GM19324 (cell line): ENCODE data around the gene WWC2.

Source experiments
- ATAC-seq: cut with Tn5 transposase; IDR thresholded peaks from one replicate; pipeline ENCODE4 v1.9.1; 2021; ENCODE audit warnings: mild to moderate bottlenecking, moderate library complexity; ENCODE audit not compliant: unreplicated experiment, low FRiP score

Gene WWC2

DNA sequence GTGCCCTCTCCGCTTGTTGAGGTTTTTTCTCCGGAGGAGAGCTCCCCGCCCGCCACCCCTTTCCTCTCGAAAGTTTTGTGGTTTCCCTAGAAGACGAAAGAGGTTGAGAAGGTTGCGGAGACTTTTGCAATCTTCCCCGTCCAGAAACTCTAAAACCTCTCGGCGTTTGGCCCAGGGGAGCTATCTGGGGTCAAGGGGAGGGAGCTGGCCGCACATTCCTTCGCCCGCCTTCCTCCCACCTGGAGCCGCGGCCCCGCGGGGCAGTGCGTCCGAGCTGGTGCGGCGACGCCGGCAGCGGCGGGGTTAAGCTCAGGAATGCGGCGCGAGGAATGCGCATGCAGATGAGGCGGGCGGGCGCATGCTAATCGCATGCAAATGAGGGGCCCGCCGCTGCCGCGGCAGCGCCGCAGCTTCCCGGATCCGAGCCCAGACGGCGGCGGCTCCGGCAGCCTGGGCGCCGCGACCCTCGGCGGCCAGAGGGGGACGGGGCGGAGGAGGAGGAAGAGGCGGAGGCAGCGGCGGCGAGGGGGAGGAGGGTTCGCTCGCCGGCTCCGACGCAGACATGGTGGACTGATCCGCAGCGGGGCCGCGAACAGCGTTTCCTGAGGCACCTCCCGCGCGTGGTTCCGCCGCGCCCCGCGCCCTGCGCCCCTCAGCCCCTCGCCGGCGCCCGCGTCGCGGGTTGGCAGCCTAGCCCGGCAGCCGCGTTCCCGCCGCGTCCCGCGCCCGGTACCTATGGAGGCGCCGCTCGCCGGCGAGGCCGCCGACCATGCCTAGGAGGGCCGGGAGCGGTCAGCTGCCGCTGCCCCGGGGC lies at the start of gene WWC2:
Gene WWC2 (plus strand): TSS at position 535 of the 814 bp plus-strand sequence. CDS start 235 bp downstream, at position 770.
- peak; percentile 45 for ATAC-seq

GRCh38 chr4:183053681-183054080 lies 45.4 kb upstream of the WWC2 start:
- no peak for ATAC-seq

DNA sequence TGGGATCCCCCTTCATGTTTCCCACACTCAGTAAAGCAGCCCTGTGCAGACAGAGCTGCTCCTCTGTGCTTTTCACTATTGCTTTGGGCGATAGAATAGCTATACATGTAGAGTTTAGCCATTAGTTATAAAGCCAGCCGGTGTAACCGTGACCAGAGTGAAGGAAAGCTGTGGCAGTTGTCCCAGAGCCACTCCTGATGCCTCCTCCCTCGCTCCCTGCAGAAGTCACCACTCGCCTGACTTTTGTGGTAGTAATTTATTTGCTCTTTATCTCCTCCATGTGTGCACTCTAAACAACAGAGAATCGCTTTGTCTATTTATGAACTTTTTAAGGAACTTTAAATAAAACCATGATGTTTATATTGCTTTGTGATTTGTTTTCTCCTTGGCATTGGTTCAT lies 41.8 kb upstream of the WWC2 start:
- ATAC-seq = no peak

- ATAC-seq = no peak
Measured at GRCh38 chr4:183059797-183060196, 39.3 kb upstream of the WWC2 start.

DNA sequence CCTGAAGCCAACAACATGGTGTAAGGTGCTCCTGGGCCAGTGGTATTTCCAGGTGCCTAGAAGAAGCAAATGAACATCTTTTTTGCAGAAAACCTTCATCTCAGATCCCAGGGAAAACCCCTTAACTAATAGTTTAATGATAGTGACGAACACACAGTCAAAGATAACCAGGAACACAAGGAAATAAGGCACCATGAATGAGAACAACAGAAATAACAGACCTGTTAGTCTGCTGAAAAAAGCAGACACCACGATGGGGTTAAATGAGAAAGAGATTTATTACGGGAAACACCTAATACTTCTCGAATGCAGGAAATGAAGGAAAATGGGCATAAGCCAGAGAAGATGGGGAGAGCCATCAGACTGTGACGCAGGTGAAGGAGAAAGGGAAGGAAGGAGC lies 30.6 kb upstream of the WWC2 start:
- ATAC-seq = no peak

- ATAC-seq = no peak
Measured at GRCh38 chr4:183071222-183071621, 27.8 kb upstream of the WWC2 start.

DNA sequence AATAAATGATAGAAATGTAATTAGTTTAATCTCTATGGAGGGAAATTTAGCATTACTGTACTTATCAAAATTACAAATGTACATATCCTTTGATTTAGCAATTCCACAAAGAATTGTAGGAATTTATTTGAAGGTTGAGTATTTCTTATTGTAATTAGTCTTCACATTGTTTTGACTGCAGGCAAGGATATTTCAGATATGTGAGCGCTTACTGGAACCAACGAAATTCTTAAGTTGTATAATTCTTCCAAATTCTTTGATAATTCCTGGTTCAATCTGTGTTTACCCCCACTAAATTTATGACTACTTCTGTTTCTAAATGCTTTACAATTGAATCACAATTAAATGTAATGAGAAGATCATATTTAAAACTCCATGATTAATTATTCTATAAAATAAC lies 26.9 kb upstream of the WWC2 start:
- no peak for ATAC-seq

- ATAC-seq = no peak
Measured at GRCh38 chr4:183073838-183074145, 25.3 kb upstream of the WWC2 start.

- no peak for ATAC-seq
Measured at GRCh38 chr4:183074288-183074990, 24.6 kb upstream of the WWC2 start.

DNA sequence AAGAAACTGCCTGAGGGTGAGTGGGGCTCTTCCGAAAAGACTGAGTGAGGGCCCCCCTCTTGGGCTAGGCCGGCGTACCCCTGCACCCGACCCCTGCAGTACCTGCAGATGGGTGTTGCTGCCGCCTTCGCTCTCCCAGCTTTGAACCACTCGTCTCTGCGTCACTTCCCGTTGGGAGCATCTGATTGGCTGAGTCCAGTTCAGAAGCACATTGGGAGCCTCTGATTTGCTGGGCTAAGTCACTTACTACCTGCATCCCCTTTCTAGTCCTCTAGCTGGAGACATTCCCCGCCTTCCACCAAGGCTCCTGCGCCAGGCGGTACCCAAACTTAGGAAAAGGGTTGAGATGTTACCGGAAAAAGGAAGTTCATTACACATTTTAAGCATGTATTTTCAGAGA lies 20.4 kb upstream of the WWC2 start:
- no peak for ATAC-seq

DNA sequence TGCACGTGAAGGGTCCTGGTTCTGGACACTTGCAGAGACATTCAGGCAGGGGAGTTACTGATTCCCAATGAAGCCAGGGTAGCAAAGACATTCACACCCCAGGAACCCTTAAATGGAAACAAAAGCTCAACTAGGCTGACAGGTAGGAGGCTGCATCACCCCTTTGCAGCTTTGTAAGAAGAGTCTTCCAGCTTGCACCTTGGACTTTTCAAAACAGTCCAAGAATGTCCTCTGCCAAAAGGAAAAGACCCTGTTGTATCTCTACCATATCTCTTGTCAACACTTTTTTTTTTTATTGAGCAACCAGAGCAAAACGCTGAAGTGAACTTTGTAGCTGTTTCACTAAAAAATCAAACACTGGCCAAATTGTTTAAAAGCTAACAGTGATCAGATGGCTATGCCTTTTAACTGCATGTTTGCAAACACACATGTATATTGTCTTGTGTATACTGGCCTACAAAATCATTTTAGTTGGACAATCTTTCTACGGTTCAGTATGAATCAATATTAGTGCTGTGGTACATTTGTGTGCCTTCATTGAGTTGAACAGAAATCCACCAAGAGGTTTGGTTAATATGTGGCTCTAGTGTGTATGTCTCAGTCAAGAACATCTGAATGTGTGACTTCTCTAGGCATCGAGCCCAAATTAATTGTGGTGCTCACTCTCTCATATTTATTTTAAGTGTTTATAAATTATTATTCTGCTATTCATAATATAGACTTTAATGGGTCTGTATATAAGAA lies 18.5 kb upstream of the WWC2 start:
- no peak for ATAC-seq

- no peak for ATAC-seq
Measured at GRCh38 chr4:183081116-183081469, 18.0 kb upstream of the WWC2 start.

GRCh38 chr4:183082053-183082452 lies 17.0 kb upstream of the WWC2 start:
- ATAC-seq = no peak

DNA sequence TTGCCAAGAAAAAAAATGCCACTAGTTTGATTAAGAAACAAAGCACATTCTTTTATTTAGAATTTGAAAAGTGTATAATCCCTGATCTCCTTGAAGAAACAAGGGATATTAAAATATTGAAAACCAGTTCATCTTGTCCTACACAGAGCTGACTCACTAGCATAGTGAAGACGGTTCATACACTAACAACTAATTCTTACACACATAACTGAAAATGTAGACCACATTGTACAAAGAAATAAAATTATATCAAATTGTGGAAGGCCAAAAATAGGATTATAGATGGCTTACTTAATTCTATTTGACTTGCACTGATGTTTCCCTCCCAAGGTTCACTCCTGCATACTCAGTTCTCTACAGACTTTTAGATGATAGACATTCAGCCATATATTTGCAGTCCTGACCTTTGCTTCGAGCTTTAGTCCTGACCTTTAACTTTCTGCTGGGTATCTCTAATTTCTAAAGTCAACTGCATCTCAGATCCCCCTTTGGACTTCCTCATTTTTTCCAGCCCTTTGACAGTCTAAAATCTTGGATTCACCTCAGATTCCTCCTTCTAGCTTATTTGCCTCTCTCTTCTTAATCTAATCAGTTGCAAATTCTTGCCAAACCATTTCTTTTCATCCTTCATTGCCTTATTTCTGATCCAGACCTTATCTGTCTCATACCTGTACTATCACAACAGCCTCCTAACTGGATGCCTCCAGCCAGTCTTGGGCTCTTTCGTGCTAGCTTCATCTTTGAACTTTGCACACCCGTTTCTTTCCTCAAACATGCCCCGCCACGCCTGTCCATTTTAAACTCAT lies 4.5 kb upstream of the WWC2 start:
- no peak for ATAC-seq

DNA sequence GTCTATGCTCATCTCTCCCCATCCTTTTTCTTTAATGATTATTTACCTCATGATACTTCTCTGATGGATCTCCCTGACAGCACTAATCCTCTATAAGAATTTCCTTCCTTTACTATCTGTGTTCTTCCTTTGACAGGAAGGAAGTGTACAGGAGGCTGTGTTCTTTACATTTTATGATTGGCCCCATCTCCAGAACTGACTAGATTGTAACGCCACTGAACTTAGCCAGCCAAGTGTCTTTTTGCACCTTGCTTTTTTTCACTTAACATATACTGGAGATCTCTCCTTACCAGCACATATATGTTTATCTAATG lies 3.9 kb upstream of the WWC2 start:
- no peak for ATAC-seq

- no peak for ATAC-seq
Measured at GRCh38 chr4:183096276-183096965, 2.6 kb upstream of the WWC2 start.

- no peak for ATAC-seq
Measured at GRCh38 chr4:183097231-183098018, 1.6 kb upstream of the WWC2 start.

- peak; percentile 26 for ATAC-seq
Measured at GRCh38 chr4:183098019-183098722, 886 bp upstream of the WWC2 start.
